NT2/D1 (cell line): ENCODE results near the gene CD2AP.

Experiments used
- DNase-seq: peaks from one replicate; pipeline ENCODE4 v3.0.0-alpha.2; 2011; ENCODE audit warnings: low read depth, low spot score
- H3K27me3 ChIP-seq: 2 replicates; pipeline ENCODE4 v1.6.0; 2011; ENCODE audit warnings: mild to moderate bottlenecking; ENCODE audit not compliant: insufficient read length, insufficient read depth
- H3K36me3 ChIP-seq: 2 replicates; pipeline ENCODE4 v1.6.1; 2011; ENCODE audit warnings: mild to moderate bottlenecking, low read length, mixed read lengths; ENCODE audit not compliant: insufficient read depth, insufficient read length
- H3K4me1 ChIP-seq: 2 replicates; pipeline ENCODE4 v1.5.1; 2011; ENCODE audit not compliant: insufficient read depth, insufficient read length
- H3K4me3 ChIP-seq: 2 replicates; pipeline ENCODE4 v1.5.1; 2011; ENCODE audit warnings: low read depth; ENCODE audit not compliant: insufficient read length
- H3K9ac ChIP-seq: 2 replicates; pipeline ENCODE4 v1.6.0; 2011; ENCODE audit warnings: low read depth; ENCODE audit not compliant: insufficient read length
- H3K9me3 ChIP-seq: 2 replicates; pipeline ENCODE4 v1.5.1; 2011; ENCODE audit warnings: mild to moderate bottlenecking, low read length; ENCODE audit not compliant: insufficient read depth
- SUZ12 ChIP-seq: IDR thresholded peaks from 2 replicates; pipeline ENCODE4 v1.6.1; 2011; ENCODE audit not compliant: insufficient read length, insufficient read depth; ENCODE audit errors: extremely low read depth
- YY1 ChIP-seq: IDR thresholded peaks from 2 replicates; pipeline ENCODE4 v1.6.1; 2011; ENCODE audit not compliant: insufficient read length, insufficient read depth
- ZNF274 ChIP-seq: IDR thresholded peaks from 2 replicates; pipeline ENCODE4 v1.6.1; 2011; ENCODE audit warnings: mild to moderate bottlenecking, low read depth, low read length

CD2AP gene

GRCh38 chr6:47598367-47598766, 120.8 kb downstream of the CD2AP start:
- no peaks in the 10 kb centered on the region for H3K4me1 ChIP-seq
- H3K9me3 ChIP-seq: no peaks in the 10 kb centered on the region
- no peak overlapping the region for H3K4me3 ChIP-seq
- TF ChIP-seq YY1 (no peak), SUZ12 (no peak), ZNF274 (no peak)
- H3K9ac ChIP-seq: no peak overlapping the region
- DNase-seq: no peak
- H3K27me3 ChIP-seq: no peaks in the 10 kb centered on the region
- peaks cover 37% of the 10 kb centered on the region for H3K36me3 ChIP-seq

DNA sequence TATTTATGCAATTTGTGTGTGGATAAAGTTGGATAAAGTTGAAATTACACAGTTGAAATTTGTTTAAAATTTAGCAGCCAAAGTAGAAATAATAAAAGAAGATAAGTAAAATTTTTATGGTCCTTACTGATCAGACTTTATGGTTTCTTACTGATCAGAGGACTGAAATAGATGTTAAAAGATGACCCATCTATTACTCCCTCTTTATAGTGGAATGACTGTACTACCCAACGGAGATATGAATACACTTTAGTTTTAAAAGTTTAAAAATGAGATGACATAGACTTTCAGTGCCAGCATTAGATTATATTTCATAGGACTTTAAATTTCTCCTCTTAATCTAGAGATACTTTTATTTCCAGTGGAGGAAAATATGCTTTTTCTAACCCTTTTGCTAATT, 121.9 kb downstream of the CD2AP start:
- no peak for DNase-seq
- no peaks in the 10 kb centered on the region for H3K9me3 ChIP-seq
- H3K36me3 ChIP-seq: peaks cover 37% of the 10 kb centered on the region
- H3K4me1 ChIP-seq: no peaks in the 10 kb centered on the region
- no peak overlapping the region for H3K4me3 ChIP-seq
- no peak overlapping the region for H3K9ac ChIP-seq
- no peak for TF ChIP-seq YY1
- TF ChIP-seq ZNF274: no peak
- TF ChIP-seq SUZ12: no peak
- no peaks in the 10 kb centered on the region for H3K27me3 ChIP-seq

- Histone ChIP-seq H3K4me3 (no peak overlapping the region), H3K9ac (no peak overlapping the region), H3K36me3 (peaks cover 31% of the 10 kb centered on the region), H3K27me3 (no peaks in the 10 kb centered on the region), H3K4me1 (no peaks in the 10 kb centered on the region), H3K9me3 (no peaks in the 10 kb centered on the region)
- DNase-seq: no peak
- TF ChIP-seq YY1 (no peak), ZNF274 (no peak), SUZ12 (no peak)
Observed at GRCh38 chr6:47603227-47603626, 125.6 kb downstream of the CD2AP start.

DNA sequence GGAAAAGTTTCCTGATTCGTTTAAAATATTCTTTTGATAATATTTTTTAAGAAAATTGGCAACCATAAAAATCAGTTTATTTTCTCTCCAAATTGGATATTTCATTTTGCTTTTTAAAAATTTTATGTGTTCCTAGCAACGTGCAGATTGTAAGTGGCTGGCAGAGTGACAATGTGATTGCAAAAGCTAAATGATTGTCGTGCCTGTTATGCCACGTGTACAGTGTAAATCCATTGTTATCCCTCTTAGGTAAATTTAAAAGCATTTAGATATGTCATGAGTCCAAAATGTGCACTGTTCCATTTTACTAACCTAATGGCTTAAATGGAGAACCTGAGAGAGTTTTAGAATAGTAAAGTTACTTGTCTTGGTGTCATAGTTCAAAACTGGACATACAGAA, 126.4 kb downstream of the CD2AP start:
- Histone ChIP-seq H3K4me1 (no peaks in the 10 kb centered on the region), H3K36me3 (peaks cover 30% of the 10 kb centered on the region), H3K4me3 (no peak overlapping the region), H3K9ac (no peak overlapping the region), H3K27me3 (no peaks in the 10 kb centered on the region), H3K9me3 (no peaks in the 10 kb centered on the region)
- no peak for DNase-seq
- TF ChIP-seq SUZ12 (no peak), YY1 (no peak), ZNF274 (no peak)

- no peaks in the 10 kb centered on the region for H3K27me3 ChIP-seq
- peaks cover 24% of the 10 kb centered on the region for H3K36me3 ChIP-seq
- H3K4me1 ChIP-seq: no peaks in the 10 kb centered on the region
Observed at GRCh38 chr6:47621838-47622449, 144.4 kb downstream of the CD2AP start.

GRCh38 chr6:47626782-47627181, 149.2 kb downstream of the CD2AP start:
- H3K36me3 ChIP-seq: peaks cover 14% of the 10 kb centered on the region
- H3K4me1 ChIP-seq: no peaks in the 10 kb centered on the region
- H3K27me3 ChIP-seq: no peaks in the 10 kb centered on the region
- H3K9ac ChIP-seq: no peak overlapping the region
- TF ChIP-seq YY1 (no peak), ZNF274 (no peak), SUZ12 (no peak)
- no peaks in the 10 kb centered on the region for H3K9me3 ChIP-seq
- H3K4me3 ChIP-seq: no peak overlapping the region
- no peak for DNase-seq

More at GRCh38 chr6:47621838-47622449, 144.4 kb downstream of the CD2AP start:
- no peak for DNase-seq
- no peaks in the 10 kb centered on the region for H3K9me3 ChIP-seq
- H3K9ac ChIP-seq: no peak overlapping the region
- TF ChIP-seq SUZ12: no peak
- H3K4me3 ChIP-seq: no peak overlapping the region

- TF ChIP-seq SUZ12: no peak
- TF ChIP-seq YY1: no peak
- no peak for TF ChIP-seq ZNF274
- no peaks in the 10 kb centered on the region for H3K9me3 ChIP-seq
- H3K36me3 ChIP-seq: peaks cover 5% of the 10 kb centered on the region
- no peak overlapping the region for H3K4me3 ChIP-seq
- no peaks in the 10 kb centered on the region for H3K27me3 ChIP-seq
- H3K4me1 ChIP-seq: no peaks in the 10 kb centered on the region
- no peak for DNase-seq
- no peak overlapping the region for H3K9ac ChIP-seq
Observed at GRCh38 chr6:47628448-47629272, 151.1 kb downstream of the CD2AP start.
